Fibroblast of the aortic adventitia (primary cell): ENCODE data around the gene MARK1. TPM values are rescaled to one million over a fixed set of nuclear protein-coding genes. Genes with fewer than 3 reads are reported as not detected.

Experiments
- DNase-seq: peaks from one replicate; pipeline ENCODE4 v3.0.0-alpha.2; 2010; ENCODE audit warnings: low read depth
- H3K4me3 ChIP-seq: 2 replicates; pipeline ENCODE4 v1.5.1; 2011; ENCODE audit warnings: low read depth, mild to moderate bottlenecking, control low read depth, low read length, moderate library complexity
- total RNA-seq: library from RNA; depleted of rRNA; stranded (reverse); fragments of >200 nt; gene quantifications from 2 replicates; pipeline ENCODE4 v1.2.3, GENCODE V29; 2012; ENCODE audit warnings: low replicate concordance
- TF ChIP-seq, protein P1 (sequence below): IDR thresholded peaks from 2 replicates; pipeline ENCODE4 v1.5.1; 2011; ENCODE audit warnings: mild to moderate bottlenecking, low read length, control low read depth, inconsistent platforms; ENCODE audit not compliant: insufficient read depth

The MARK1 gene
- total RNA-seq = 0.45 and 1.3 TPM in 2 replicates

DNA sequence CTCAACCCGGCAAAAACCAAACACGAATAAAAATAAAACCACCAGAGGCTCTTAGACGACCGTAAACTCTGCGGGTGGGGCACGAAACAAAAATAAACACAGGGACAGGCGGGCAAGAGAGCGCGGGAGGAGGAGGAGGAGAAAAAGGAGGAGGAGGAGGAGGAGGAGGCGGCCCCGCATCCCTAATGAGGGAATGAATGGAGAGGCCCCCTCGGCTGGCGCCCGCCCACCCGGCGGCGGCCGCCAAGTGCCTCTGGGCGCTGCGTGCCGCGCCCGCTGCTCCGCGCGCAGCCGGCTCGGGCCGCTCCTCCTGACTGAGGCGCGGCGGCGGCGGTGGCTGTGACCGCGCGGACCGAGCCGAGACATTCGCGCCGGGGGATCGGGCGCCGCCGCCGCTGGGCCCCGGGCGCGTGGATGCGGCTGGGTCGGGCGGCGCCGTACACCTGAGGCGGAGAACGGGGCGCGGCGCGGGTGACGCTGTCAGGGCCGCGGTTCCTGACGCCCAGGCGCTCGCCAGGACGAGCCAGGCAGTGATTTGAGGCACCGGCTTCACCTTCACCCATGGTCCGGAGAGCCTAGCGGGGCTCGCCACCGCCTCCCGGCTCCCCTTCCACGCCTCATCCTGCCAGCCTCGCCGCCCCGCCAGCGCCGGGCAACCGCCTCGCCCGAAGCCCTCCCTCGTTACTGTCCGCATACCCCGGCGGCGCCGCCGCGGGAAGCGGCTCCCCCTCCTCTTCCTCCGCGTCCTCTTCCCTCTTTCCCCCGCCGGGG lies at the start of gene MARK1:
MARK1 (plus strand) TSS at position 229 of the 771 bp plus-strand sequence. CDS start 687 bp downstream, outside the sequence.
- peak; percentile 2 for DNase-seq
- TF ChIP-seq, protein P1, sequence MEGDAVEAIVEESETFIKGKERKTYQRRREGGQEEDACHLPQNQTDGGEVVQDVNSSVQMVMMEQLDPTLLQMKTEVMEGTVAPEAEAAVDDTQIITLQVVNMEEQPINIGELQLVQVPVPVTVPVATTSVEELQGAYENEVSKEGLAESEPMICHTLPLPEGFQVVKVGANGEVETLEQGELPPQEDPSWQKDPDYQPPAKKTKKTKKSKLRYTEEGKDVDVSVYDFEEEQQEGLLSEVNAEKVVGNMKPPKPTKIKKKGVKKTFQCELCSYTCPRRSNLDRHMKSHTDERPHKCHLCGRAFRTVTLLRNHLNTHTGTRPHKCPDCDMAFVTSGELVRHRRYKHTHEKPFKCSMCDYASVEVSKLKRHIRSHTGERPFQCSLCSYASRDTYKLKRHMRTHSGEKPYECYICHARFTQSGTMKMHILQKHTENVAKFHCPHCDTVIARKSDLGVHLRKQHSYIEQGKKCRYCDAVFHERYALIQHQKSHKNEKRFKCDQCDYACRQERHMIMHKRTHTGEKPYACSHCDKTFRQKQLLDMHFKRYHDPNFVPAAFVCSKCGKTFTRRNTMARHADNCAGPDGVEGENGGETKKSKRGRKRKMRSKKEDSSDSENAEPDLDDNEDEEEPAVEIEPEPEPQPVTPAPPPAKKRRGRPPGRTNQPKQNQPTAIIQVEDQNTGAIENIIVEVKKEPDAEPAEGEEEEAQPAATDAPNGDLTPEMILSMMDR = no peak
- peak within 1 kb of the TSS; percentile 63 for H3K4me3 ChIP-seq

DNA sequence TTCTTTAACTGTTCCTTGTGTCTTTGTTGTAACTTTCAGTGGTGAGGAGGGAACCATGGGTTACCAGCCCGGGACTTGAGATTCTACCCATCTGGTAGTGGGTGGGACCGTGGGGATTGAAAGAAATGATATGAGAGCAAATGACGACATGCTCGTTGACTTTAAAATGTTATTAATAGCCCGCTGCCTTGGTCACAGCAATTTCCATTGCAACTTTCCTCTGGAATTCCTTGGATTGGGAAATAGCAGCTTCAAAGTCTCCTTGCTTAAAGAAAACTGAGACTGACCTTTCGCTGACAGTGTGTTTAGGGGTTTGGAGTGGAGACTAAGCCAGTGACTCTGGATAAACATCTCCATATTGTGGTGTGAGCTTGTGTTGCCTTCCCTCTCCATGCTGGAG lies 44.2 kb upstream of the MARK1 start:
- TF ChIP-seq, protein P1 = no peak
- peak; percentile 23 for DNase-seq
- H3K4me3 ChIP-seq = no peak overlapping the region

DNA sequence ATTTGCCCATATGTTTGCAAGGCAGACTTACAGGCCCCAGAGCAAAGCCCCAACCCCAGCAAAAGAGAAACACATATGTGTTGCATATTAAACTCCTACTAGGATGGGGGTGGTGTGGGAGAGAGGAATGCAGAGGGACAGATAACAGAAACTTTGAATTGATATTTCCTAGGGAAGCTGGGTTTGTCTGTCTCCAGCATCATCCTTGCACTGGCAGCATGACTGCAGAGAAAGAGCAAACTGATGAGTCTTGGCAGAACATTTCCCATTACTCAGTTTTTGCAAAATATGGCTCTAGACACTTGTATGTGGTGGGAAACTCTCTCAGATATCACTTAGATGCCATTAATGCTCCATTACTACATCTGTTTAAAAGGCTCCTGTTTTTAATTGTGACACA lies 43.8 kb upstream of the MARK1 start:
- no peak for DNase-seq
- H3K4me3 ChIP-seq = no peak overlapping the region
- TF ChIP-seq, protein P1 = no peak

GRCh38 chr1:220485131-220485530 lies 42.8 kb upstream of the MARK1 start:
- DNase-seq = no peak
- no peak overlapping the region for H3K4me3 ChIP-seq
- TF ChIP-seq, protein P1 = no peak

- TF ChIP-seq, protein P1 = no peak
- H3K4me3 ChIP-seq = no peak overlapping the region
- DNase-seq = no peak
Measured at GRCh38 chr1:220485791-220486190, 42.1 kb upstream of the MARK1 start.

DNA sequence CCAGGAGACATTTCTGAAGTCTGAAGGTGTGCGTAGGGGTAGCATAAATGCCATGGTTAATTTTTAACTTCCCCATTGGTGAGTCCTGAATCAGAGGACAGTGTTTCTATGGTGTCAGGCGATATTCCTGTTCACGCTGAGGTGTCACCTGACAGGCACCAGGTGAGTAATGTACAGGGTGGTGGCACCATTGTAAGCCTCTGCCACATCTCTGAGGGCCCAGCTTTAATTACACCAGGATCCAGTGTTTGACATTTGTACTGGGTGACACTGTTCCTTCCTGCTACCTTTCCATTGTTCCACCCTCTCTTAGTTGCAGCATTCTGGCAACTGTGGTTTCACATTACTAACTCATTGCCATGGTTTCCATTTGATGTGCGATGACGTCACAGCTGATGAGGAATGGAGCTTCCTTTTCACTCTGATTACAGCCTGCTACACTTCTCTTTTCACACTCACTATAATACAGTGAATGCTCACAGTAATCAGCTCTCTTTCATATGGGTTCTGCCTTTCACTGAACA lies 40.6 kb upstream of the MARK1 start:
- TF ChIP-seq, protein P1 = no peak
- DNase-seq = peak; percentile 25
- H3K4me3 ChIP-seq = no peak overlapping the region

GRCh38 chr1:220491891-220492290 lies 36.0 kb upstream of the MARK1 start:
- TF ChIP-seq, protein P1 = no peak
- no peak for DNase-seq
- no peak overlapping the region for H3K4me3 ChIP-seq
